Cardiac septum (tissue), 1 donor: Measurements from ENCODE around the gene TOGARAM2. TPM values are rescaled to one million over a fixed set of nuclear protein-coding genes. Genes with fewer than 3 reads are reported as not detected.

Experiments used
- DNase-seq: peaks from one replicate; pipeline ENCODE4 v3.0.0-alpha.2; 2020; ENCODE audit warnings: low spot score
- intact Hi-C: fragments of 100-400 bp; cut with DNase I; formaldehyde crosslinking; loops from one replicate; pipeline ENCODE4 v1.14.0; 2022
- total RNA-seq: library from RNA; stranded (reverse); fragmentation: NEBNext Ultra II Directional; extraction: Animal tissue kit (Norgen Biotek cat#: 25700); gene quantifications from one replicate; pipeline ENCODE4 v1.2.1, GENCODE V29; 2021
- donor health status: DM: no; HTN: no; CAD: no.

The TOGARAM2 gene
- total RNA-seq, 1 donor from 2014 or later: 0.48 TPM

GRCh38 chr2:29042561-29043075 lies 61.5 kb downstream of the TOGARAM2 start:
- DNase-seq: no peak
- intact Hi-C loops: no loop called here

GRCh38 chr2:29044459-29044858 lies 63.4 kb downstream of the TOGARAM2 start:
- intact Hi-C loops: no loop called here
- DNase-seq: no peak

GRCh38 chr2:29046321-29046720 lies 65.2 kb downstream of the TOGARAM2 start:
- DNase-seq: no peak

GRCh38 chr2:29047083-29047845 lies 66.2 kb downstream of the TOGARAM2 start:
- no peak for DNase-seq
- intact Hi-C loops: no loop called here

More at GRCh38 chr2:29046321-29046720, 65.2 kb downstream of the TOGARAM2 start:
- intact Hi-C loops: no loop called here

GRCh38 chr2:29050591-29050990 lies 69.5 kb downstream of the TOGARAM2 start:
- DNase-seq: no peak
- intact Hi-C loops: no loop called here

GRCh38 chr2:29051730-29052129 lies 70.6 kb downstream of the TOGARAM2 start:
- DNase-seq: no peak
- intact Hi-C loops: no loop called here

GRCh38 chr2:29052807-29053206 lies 71.7 kb downstream of the TOGARAM2 start:
- no peak for DNase-seq
- intact Hi-C loops: no loop called here

- DNase-seq: no peak
- intact Hi-C loops: no loop called here
These were observed 72.1 kb downstream of the TOGARAM2 start for GRCh38 chr2:29053223-29053622.

GRCh38 chr2:29053670-29054400 lies 72.7 kb downstream of the TOGARAM2 start:
- intact Hi-C loops: no loop called here
- DNase-seq: no peak

GRCh38 chr2:29054430-29054829 lies 73.3 kb downstream of the TOGARAM2 start:
- peak; percentile 7 for DNase-seq
- intact Hi-C loops: no loop called here

- DNase-seq: no peak
- intact Hi-C loops: no loop called here
These were observed 74.5 kb downstream of the TOGARAM2 start for GRCh38 chr2:29055601-29056000.

- no peak for DNase-seq
- intact Hi-C loops: no loop called here
These were observed 75.4 kb downstream of the TOGARAM2 start for GRCh38 chr2:29056452-29056851.

- intact Hi-C loops: no loop called here
- no peak for DNase-seq
These were observed 75.9 kb downstream of the TOGARAM2 start for GRCh38 chr2:29057006-29057405.

GRCh38 chr2:29059624-29060023 lies 78.5 kb downstream of the TOGARAM2 start:
- intact Hi-C loops: no loop called here
- no peak for DNase-seq

GRCh38 chr2:29060441-29060840 lies 79.3 kb downstream of the TOGARAM2 start:
- DNase-seq: no peak
- intact Hi-C loops: no loop called here

GRCh38 chr2:29061176-29061575 lies 80.1 kb downstream of the TOGARAM2 start:
- intact Hi-C loops: no loop called here
- peak; percentile 24 for DNase-seq

- DNase-seq: peak; percentile 10
- intact Hi-C loops: no loop called here
These were observed 80.5 kb downstream of the TOGARAM2 start for GRCh38 chr2:29061616-29062015.

- intact Hi-C loops: no loop called here
- peak; percentile 56 for DNase-seq
These were observed 81.3 kb downstream of the TOGARAM2 start for GRCh38 chr2:29062371-29062770.

GRCh38 chr2:29063056-29063455 lies 82.0 kb downstream of the TOGARAM2 start:
- intact Hi-C loops: no loop called here
- no peak for DNase-seq

GRCh38 chr2:29063646-29064345 lies 82.7 kb downstream of the TOGARAM2 start:
- intact Hi-C loops: no loop called here
- no peak for DNase-seq
